Measurements from ENCODE around the gene ARMS2.
A peak's percentile ranks its signal among the peaks of the same experiment; 100 is the strongest.

ARMS2 gene

DNA sequence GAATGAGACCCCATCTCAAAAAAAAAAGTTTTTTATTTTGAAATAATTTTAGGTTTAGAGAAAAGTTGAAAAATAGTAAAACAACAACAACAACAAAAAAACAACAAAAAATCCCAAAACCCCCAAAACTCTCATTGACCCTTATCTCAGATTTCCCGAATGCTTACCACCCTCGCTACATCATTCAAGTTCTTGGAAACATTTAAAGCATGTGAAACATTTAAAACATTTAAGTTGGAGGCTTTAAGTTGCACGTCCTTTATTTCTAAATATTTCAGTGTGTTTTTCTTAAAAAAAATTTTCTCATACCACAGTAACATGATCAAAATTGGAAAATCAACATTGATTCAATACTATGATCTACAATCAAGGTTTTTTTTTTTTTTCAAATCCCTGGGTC, 382 bp upstream of the ARMS2 start:
- H3K9ac ChIP-seq (ENCODE audit: low read length), result no peak overlapping the region
- H3K27me3 ChIP-seq (replicated peaks; ENCODE audit: control insufficient read depth, insufficient read depth, low read length), result no peaks in the 10 kb centered on the region
- H3K4me3 ChIP-seq (ENCODE audit: low read length), result no peak overlapping the region
- H3K4me1 ChIP-seq (ENCODE audit: control insufficient read depth, insufficient read depth, low read length), result no peaks in the 10 kb centered on the region
- peak; percentile 44 for DNase-seq (ENCODE audit: low read depth)
- no peaks in the 10 kb centered on the region for H3K9me3 ChIP-seq (ENCODE audit: control insufficient read depth, low read length)
- H3K36me3 ChIP-seq (ENCODE audit: control insufficient read depth, insufficient read depth, low read length, severe bottlenecking), result no peaks in the 10 kb centered on the region

DNA sequence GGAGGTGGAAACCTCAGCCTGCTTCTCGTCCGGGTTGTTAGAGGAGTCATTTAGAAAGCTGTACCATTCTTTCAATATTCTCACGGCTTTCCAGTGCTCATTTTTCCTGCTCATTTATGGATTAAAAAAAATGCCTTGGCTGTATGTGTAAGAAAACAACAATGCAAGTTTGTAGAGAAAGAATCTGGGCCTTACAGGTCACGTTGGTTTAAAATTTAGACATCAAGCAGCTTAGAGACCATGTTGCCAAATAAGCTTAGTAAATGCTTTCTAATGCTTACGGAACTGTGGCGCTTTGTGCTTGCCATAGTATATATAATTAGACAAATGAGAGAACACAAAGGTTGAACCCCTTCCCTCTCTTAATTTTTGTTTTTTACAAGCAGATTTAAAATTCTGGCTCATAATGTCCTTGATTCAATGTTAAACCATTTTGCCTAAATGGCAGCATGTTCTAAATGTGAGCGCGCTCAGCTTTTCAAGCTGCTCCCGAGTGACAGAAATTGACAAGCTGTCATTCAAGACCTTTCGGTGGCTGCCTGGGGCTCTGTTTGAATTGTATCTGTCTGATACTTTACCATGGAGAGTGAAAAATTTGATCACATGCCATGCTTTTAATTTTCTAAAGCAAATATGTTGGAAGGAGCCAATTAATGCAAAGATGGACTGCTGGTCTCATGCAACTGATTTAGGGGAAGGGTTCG, 1.1 kb downstream of the ARMS2 start:
- no peak for DNase-seq (ENCODE audit: low read depth)
- no peak overlapping the region for H3K4me3 ChIP-seq (ENCODE audit: low read length)

DNA sequence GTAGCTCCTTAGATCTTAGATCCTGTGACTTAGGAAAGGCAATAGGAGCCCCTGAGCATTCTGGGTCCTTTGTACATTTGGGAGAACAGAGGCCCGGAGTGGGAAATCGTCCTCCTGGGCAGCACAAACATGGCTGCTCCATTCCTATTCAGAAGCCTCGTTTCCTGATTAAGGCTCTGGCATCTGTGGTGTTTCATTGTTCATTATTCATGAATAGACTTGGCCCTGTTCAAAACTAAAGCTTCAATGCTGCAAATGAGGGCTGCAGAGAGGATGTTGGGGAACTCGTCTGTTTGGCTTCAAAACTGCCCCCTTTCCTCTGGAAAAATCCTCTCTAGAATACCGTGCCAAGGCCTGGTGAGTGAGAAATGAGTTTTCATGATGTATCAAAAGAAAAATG, 3.5 kb downstream of the ARMS2 start:
- Histone ChIP-seq H3K36me3 (ENCODE audit: control insufficient read depth, insufficient read depth, low read length, severe bottlenecking) (no peaks in the 10 kb centered on the region), H3K27me3 (replicated peaks; ENCODE audit: control insufficient read depth, insufficient read depth, low read length) (no peaks in the 10 kb centered on the region), H3K9ac (ENCODE audit: low read length) (no peak overlapping the region), H3K9me3 (ENCODE audit: control insufficient read depth, low read length) (no peaks in the 10 kb centered on the region), H3K4me1 (ENCODE audit: control insufficient read depth, insufficient read depth, low read length) (peaks cover 8% of the 10 kb centered on the region), H3K4me3 (ENCODE audit: low read length) (no peak overlapping the region)
- no peak for DNase-seq (ENCODE audit: low read depth)

More for the DNA sequence above, 1.1 kb downstream of the ARMS2 start:
- Histone ChIP-seq H3K36me3 (ENCODE audit: control insufficient read depth, insufficient read depth, low read length, severe bottlenecking) (no peaks in the 10 kb centered on the region), H3K4me1 (ENCODE audit: control insufficient read depth, insufficient read depth, low read length) (peaks cover 5% of the 10 kb centered on the region), H3K27me3 (replicated peaks; ENCODE audit: control insufficient read depth, insufficient read depth, low read length) (no peaks in the 10 kb centered on the region), H3K9me3 (ENCODE audit: control insufficient read depth, low read length) (no peaks in the 10 kb centered on the region), H3K9ac (ENCODE audit: low read length) (no peak overlapping the region)

DNA sequence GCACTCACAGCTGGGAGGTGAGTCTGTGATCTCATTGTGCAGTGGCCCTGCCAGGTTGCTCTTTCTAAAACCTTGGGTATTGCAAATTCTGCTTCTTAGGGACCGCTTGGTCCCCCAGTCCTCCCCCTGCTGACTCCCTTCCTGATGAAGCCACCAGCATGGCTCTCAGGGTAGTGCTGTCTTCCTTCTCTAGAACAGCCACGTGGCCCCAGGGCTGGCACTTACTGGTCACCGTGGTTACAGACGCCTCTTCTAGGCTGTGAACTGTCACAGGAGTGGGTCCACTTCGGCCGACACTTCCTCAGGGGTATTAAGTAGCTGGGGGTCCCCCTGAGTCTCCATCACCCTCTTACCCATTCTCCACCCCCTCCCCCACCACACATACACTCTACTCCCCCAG, 4.2 kb downstream of the ARMS2 start:
- Histone ChIP-seq H3K4me3 (ENCODE audit: low read length) (no peak overlapping the region), H3K4me1 (ENCODE audit: control insufficient read depth, insufficient read depth, low read length) (peaks cover 15% of the 10 kb centered on the region), H3K36me3 (ENCODE audit: control insufficient read depth, insufficient read depth, low read length, severe bottlenecking) (no peaks in the 10 kb centered on the region), H3K27me3 (replicated peaks; ENCODE audit: control insufficient read depth, insufficient read depth, low read length) (no peaks in the 10 kb centered on the region), H3K9me3 (ENCODE audit: control insufficient read depth, low read length) (no peaks in the 10 kb centered on the region), H3K9ac (ENCODE audit: low read length) (no peak overlapping the region)
- DNase-seq (ENCODE audit: low read depth), result no peak

DNA sequence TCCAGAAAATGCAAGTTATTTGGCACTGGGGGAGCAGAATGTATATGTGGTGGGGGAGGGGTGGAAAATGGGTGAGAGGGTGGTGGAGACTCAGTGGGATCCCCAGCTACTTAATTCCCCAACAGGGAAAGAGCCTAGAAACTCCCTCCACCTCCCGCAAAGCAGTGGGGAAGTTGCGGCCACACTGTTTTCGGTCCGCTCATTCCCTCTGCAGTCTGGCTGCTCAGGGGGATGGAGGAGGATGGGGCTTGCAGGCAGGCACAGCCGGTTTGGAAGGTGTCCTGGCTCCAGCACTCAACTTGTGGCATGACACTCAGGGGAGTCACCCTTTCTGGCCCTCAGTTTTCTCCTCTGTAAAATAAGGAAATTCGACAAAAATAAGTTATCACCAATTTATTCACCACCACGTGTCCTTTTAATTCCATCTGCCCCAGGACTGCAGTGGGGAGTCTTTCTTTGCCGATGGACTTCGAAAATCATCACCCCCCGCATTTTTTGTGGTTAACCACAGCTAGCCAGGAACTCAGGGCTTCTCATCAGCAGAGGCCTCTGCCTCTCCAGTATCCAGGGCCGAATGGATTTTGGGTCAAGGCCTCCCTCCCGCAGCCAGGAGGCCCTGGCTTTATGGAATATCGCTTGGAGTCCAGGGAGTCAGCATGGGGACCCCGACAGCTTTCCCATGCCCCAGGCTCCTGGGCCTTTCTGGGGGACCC, 5.3 kb downstream of the ARMS2 start:
- Histone ChIP-seq H3K36me3 (ENCODE audit: control insufficient read depth, insufficient read depth, low read length, severe bottlenecking) (no peaks in the 10 kb centered on the region), H3K9ac (ENCODE audit: low read length) (peak overlapping the region; percentile 84), H3K27me3 (replicated peaks; ENCODE audit: control insufficient read depth, insufficient read depth, low read length) (no peaks in the 10 kb centered on the region), H3K4me3 (ENCODE audit: low read length) (no peak overlapping the region), H3K9me3 (ENCODE audit: control insufficient read depth, low read length) (no peaks in the 10 kb centered on the region), H3K4me1 (ENCODE audit: control insufficient read depth, insufficient read depth, low read length) (peaks cover 25% of the 10 kb centered on the region)
- peak; percentile 50 for DNase-seq (ENCODE audit: low read depth)

DNA sequence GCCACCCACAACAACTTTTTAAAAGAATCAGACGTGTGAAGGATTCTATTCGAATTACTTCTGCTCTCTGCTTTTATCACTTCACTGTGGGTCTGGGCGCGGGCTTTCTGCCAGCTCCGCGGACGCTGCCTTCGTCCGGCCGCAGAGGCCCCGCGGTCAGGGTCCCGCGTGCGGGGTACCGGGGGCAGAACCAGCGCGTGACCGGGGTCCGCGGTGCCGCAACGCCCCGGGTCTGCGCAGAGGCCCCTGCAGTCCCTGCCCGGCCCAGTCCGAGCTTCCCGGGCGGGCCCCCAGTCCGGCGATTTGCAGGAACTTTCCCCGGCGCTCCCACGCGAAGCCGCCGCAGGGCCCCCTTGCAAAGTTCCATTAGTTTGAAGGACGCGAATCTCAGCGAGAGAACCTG, 6.4 kb downstream of the ARMS2 start:
- H3K9me3 ChIP-seq (ENCODE audit: control insufficient read depth, low read length), result no peaks in the 10 kb centered on the region
- H3K4me3 ChIP-seq (ENCODE audit: low read length), result peak overlapping the region; percentile 80
- peaks cover 35% of the 10 kb centered on the region for H3K4me1 ChIP-seq (ENCODE audit: control insufficient read depth, insufficient read depth, low read length)
- peak overlapping the region; percentile 84 for H3K9ac ChIP-seq (ENCODE audit: low read length)
- H3K36me3 ChIP-seq (ENCODE audit: control insufficient read depth, insufficient read depth, low read length, severe bottlenecking), result no peaks in the 10 kb centered on the region
- no peaks in the 10 kb centered on the region for H3K27me3 ChIP-seq (replicated peaks; ENCODE audit: control insufficient read depth, insufficient read depth, low read length)
- DNase-seq (ENCODE audit: low read depth), result peak; percentile 22

DNA sequence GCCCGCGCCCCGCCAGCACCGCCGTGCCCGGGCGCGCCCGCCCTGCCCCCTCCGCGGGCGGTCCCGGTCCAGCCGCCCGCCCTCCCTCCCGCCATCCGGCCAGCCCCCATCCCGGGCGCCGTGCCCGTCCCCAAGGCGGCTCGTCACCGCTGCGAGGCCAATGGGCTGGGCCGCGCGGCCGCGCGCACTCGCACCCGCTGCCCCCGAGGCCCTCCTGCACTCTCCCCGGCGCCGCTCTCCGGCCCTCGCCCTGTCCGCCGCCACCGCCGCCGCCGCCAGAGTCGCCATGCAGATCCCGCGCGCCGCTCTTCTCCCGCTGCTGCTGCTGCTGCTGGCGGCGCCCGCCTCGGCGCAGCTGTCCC, 6.9 kb downstream of the ARMS2 start, which contains the start of gene HTRA1:
HTRA1 (plus strand) TSS at position 187 of the 362 bp plus-strand sequence; CDS start at position 287, 100 bp downstream.
- Histone ChIP-seq H3K4me1 (ENCODE audit: control insufficient read depth, insufficient read depth, low read length) (peaks cover 35% of the 10 kb centered on the region), H3K27me3 (replicated peaks; ENCODE audit: control insufficient read depth, insufficient read depth, low read length) (no peaks in the 10 kb centered on the region), H3K36me3 (ENCODE audit: control insufficient read depth, insufficient read depth, low read length, severe bottlenecking) (no peaks in the 10 kb centered on the region), H3K9me3 (ENCODE audit: control insufficient read depth, low read length) (no peaks in the 10 kb centered on the region), H3K4me3 (ENCODE audit: low read length) (peak within 1 kb of the TSS; percentile 98), H3K9ac (ENCODE audit: low read length) (peak within 1 kb of the TSS; percentile 93)
- peak; percentile 91 for DNase-seq (ENCODE audit: low read depth)

DNA sequence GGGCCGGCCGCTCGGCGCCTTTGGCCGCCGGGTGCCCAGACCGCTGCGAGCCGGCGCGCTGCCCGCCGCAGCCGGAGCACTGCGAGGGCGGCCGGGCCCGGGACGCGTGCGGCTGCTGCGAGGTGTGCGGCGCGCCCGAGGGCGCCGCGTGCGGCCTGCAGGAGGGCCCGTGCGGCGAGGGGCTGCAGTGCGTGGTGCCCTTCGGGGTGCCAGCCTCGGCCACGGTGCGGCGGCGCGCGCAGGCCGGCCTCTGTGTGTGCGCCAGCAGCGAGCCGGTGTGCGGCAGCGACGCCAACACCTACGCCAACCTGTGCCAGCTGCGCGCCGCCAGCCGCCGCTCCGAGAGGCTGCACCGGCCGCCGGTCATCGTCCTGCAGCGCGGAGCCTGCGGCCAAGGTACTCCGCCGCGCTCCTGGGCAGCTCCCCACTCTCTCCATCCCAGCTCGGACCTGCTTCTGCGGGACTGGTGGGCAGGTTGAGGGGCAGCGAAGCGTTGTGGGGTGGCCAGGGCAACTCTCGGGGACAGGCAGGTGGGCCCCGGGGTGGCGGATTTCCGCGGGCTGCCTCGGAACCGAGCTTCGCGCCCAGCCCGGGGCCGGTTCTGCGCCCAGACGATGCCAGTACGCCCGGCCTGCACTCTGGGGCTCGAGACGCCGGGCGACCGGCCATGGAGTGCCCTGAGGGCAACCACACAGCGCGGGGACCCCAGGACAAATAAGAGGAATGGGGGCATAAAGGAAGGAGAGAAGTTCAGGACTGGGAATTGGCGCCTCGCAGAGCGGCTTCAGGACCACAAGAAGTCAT, 7.5 kb downstream of the ARMS2 start:
- no peaks in the 10 kb centered on the region for H3K27me3 ChIP-seq (replicated peaks; ENCODE audit: control insufficient read depth, insufficient read depth, low read length)

DNA sequence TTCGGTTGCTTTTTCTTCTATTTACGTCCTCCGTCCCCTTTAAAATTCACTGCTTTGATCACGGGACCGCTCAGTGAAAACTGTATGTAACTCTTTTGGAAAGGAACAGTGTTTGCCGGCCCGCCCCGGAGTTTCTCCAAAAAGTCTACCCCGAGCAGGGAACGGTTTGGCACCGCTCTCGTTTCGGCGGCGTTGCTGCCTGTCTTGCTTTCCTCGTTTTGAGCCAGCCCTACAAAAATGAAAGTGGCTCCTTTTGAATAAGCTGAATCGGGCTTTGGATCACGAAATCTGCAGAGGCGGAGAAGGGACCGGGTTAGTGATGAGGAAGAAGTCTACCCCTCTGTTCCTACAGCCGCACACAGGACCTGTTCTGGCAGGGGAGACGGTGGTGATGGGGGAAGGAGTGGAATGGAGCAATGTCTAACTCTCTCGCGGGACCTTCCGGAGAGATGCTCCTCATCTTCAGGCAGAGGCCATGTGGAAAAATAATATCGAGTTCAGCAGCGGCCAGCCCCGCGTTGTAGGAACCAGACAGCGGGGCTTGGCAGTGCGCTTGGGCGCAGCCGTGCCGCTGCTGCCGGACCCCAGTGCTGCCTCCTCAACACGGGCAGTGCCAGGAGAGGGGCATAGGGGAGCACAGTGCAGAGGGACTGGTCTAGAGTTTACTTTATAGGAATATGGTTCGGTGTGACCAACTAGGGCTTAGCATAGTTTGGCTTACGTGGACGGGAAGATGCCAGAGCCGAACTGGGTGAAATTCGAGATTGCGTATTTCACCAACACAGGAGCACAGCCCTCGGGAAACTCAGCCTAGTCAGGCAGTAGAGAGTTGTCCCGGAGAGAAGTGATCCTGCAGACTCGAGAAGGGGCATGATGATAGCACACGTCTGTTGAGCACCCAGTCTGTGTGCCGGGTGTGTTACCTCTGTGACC, 8.3 kb downstream of the ARMS2 start:
- Histone ChIP-seq H3K9ac (ENCODE audit: low read length) (peak overlapping the region; percentile 93), H3K9me3 (ENCODE audit: control insufficient read depth, low read length) (no peaks in the 10 kb centered on the region), H3K36me3 (ENCODE audit: control insufficient read depth, insufficient read depth, low read length, severe bottlenecking) (no peaks in the 10 kb centered on the region), H3K4me1 (ENCODE audit: control insufficient read depth, insufficient read depth, low read length) (peaks cover 35% of the 10 kb centered on the region), H3K4me3 (ENCODE audit: low read length) (peak overlapping the region; percentile 98), H3K27me3 (replicated peaks; ENCODE audit: control insufficient read depth, insufficient read depth, low read length) (no peaks in the 10 kb centered on the region)
- peak; percentile 78 for DNase-seq (ENCODE audit: low read depth)

More for the DNA sequence above, 7.5 kb downstream of the ARMS2 start:
- H3K9ac ChIP-seq (ENCODE audit: low read length), result peak overlapping the region; percentile 93
- peaks cover 35% of the 10 kb centered on the region for H3K4me1 ChIP-seq (ENCODE audit: control insufficient read depth, insufficient read depth, low read length)
- H3K36me3 ChIP-seq (ENCODE audit: control insufficient read depth, insufficient read depth, low read length, severe bottlenecking), result no peaks in the 10 kb centered on the region
- no peak for DNase-seq (ENCODE audit: low read depth)
- peak overlapping the region; percentile 98 for H3K4me3 ChIP-seq (ENCODE audit: low read length)
- H3K9me3 ChIP-seq (ENCODE audit: control insufficient read depth, low read length), result no peaks in the 10 kb centered on the region

DNA sequence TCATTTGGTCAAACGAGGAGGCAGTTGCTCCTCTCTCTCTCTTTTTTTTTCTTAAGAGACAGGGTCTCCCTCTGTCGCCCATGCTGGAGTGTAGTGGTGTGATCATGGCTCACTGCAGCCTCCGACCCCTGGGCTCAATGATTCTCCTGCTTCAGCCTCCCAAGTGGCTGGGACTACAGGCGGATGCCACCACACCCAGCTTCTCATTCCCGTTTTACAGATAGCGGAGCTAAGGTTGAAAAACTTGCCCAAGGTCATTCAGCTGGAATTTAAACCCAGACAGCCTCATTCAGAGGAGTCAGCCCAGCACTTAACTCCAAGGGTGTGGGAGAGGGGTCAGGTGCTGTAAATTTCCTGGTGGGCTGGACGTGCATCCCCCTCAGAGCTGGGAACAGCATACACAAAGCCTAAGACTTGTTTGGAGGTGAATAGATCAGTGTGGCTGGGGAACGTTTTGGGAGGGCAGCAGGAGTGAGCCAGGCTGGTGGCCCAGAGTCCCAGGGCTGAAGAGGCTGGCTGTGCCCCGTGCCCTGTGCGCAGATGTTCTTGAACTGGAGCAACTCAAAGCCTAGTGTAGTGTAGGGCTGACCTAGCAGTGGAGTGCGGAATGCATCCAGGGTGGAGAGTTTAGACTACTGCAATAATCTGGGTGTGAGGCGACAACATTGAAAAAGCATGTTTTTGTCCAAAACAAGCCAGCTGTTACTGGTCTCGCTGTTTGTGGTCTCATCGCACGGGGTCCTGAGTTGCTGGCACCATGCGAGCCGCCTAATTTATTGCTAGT, 9.2 kb downstream of the ARMS2 start:
- DNase-seq (ENCODE audit: low read depth), result no peak
- Histone ChIP-seq H3K9me3 (ENCODE audit: control insufficient read depth, low read length) (no peaks in the 10 kb centered on the region), H3K4me3 (ENCODE audit: low read length) (peak overlapping the region; percentile 98), H3K36me3 (ENCODE audit: control insufficient read depth, insufficient read depth, low read length, severe bottlenecking) (no peaks in the 10 kb centered on the region), H3K4me1 (ENCODE audit: control insufficient read depth, insufficient read depth, low read length) (peaks cover 42% of the 10 kb centered on the region), H3K27me3 (replicated peaks; ENCODE audit: control insufficient read depth, insufficient read depth, low read length) (no peaks in the 10 kb centered on the region), H3K9ac (ENCODE audit: low read length) (peak overlapping the region; percentile 93)

All from adipocyte (in vitro differentiated cells).